K562 treated with DMSO at 1 percent for 4 hours (cell line): ENCODE data around the gene LIMD2. TPM values are rescaled to one million over a fixed set of nuclear protein-coding genes. Genes with fewer than 3 reads are reported as not detected.

Experiments
- total RNA-seq: library from RNA; unstranded; fragments of 300-600 nt; gene quantifications from 2 replicates; pipeline ENCODE4 v1.2.3, GENCODE V29; 2022; ENCODE audit not compliant: insufficient read depth

Gene LIMD2
- 3.0 and 4.6 TPM in 2 replicates for total RNA-seq

DNA sequence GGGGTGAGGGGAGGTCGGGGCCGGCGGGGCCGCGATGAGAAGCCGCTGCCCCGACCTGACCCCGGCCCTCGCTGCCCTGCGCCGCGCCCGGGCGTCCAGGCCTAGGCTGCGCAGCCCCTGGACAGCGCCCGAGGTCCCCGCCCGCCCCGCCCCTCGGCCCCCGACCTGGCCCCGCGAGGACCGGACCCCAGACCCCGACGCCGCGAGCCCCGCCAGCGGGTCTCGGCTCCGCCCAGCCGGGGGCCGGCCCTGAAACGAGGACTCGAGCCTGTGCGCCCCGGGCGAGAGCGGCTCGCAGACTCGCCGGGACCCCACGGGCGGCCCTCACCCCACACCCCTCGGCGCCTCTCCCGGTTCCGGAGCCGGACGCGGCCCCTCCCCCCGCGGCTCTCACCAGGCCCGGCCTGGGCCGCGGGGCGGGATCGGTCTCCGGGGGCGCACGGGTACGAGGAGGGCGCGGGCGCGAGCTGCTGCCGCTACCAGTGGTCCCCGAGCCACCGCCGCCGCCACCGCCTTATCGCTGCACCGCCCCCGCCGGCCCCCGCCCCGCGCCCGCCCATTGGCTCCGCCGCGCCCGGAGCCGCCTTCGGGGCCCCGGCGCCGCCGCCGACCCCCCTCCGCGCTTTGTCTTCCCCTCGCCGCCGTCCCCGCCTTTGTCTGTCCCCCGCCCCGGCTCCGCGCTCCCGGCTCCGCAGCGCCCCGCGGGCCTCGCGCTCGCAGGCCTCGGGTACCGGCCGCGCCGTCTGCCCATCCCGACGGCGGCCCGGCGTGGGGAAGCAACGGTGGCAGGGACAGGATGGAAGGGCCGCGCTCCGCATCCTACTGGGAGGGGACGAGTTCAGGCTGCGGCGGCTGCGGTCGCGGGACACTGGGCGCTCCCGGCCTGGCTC, at the start of gene LIMD2:
Gene LIMD2 (minus strand): TSS at position 488 of the 890 bp plus-strand sequence. CDS start 827 bp downstream, outside the sequence.

DNA sequence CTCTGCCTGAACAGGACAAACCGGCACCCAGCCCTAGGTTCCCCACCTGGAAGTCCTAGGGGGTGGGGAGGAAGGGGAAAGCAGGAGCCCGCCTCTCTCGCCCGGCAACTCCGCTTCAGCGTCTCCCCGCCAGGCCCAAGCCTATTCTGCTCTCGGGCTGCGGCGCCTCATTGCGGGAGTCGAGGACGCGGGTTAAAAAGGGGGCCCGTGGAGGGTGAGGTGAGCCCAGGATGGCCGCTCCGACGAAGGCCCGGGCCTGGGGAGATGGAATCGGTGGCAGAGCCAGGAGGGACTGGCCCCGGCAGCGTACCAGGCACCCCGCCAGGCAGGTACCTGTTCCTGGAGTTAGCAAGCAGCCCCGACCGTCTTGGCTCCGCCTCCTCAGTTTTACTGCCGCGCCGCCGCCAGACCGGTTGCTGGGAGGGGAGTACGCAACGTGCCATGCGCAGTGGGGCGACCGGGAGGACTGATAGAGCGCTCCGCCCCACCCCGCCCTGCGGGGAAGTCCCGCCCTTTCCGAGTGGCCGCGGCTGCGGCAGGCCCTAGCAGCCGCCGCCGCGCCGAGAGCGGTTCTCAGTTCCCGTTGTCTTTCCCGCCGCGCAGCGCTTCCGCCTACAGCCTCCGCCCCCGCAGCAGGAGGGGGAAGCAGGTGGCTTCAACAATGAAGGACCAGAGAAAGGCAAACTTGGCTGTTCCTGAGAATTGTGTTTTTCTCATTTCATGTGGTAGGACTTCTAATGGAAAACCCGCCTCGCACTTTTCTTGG, 41.7 kb upstream of the LIMD2 start, which contains the start of gene STRADA:
Gene STRADA (minus strand): TSS at position 392 of the 766 bp plus-strand sequence. CDS start 13,430 bp downstream, outside the sequence.

Other genes with a start within 250 kb of the LIMD2 start
- gene ACE, start 223.1 kb downstream of the LIMD2 start, total RNA-seq, result 0.79 and 2.8 TPM in 2 replicates
- not detected in 2 replicates for gene KCNH6, start 176.8 kb downstream of the LIMD2 start, total RNA-seq
- 100 and 102 TPM in 2 replicates for gene DCAF7, start 149.6 kb downstream of the LIMD2 start, total RNA-seq
- 30.2 and 30.4 TPM in 2 replicates for gene TACO1, start 99.2 kb downstream of the LIMD2 start, total RNA-seq
- 16.7 and 21.2 TPM in 2 replicates for gene MAP3K3, start 77.7 kb downstream of the LIMD2 start, total RNA-seq
- gene STRADA, start 41.7 kb upstream of the LIMD2 start, total RNA-seq, result 20.0 TPM in 2 replicates
- 66.7 and 82.7 TPM in 2 replicates for gene CCDC47, start 73.5 kb upstream of the LIMD2 start, total RNA-seq
- gene DDX42, start 74.0 kb upstream of the LIMD2 start, total RNA-seq, result 43.1 and 51.5 TPM in 2 replicates
- 157 and 167 TPM in 2 replicates for gene PSMC5, start 127.3 kb upstream of the LIMD2 start, total RNA-seq
- 22.9 and 28.7 TPM in 2 replicates for gene FTSJ3, start 127.5 kb upstream of the LIMD2 start, total RNA-seq
- 85.6 and 99.0 TPM in 2 replicates for gene SMARCD2, start 142.6 kb upstream of the LIMD2 start, total RNA-seq
- gene CSH2, start 173.6 kb upstream of the LIMD2 start, total RNA-seq, result 1.2 TPM in 1 of 2 replicates, not detected in the other
- not detected in 2 replicates for gene GH2, start 181.8 kb upstream of the LIMD2 start, total RNA-seq
- not detected in 2 replicates for gene CSH1, start 196.4 kb upstream of the LIMD2 start, total RNA-seq
- not detected in 2 replicates for gene CSHL1, start 211.1 kb upstream of the LIMD2 start, total RNA-seq
- gene GH1, start 218.7 kb upstream of the LIMD2 start, total RNA-seq, result not detected in 2 replicates
- not detected in 2 replicates for gene CD79B, start 232.2 kb upstream of the LIMD2 start, total RNA-seq